HG02571 (cell line): ENCODE measurements around the gene NR2F6.
"Not testable (repeated sequence)": the region's sequence is repeated elsewhere in the genome, so short reads cannot be mapped to it uniquely, and the experiment has no call there.

Experiments
- ATAC-seq: cut with Tn5 transposase; IDR thresholded peaks from one replicate; pipeline ENCODE4 v1.9.1; 2021; ENCODE audit warnings: mild to moderate bottlenecking, moderate library complexity; ENCODE audit not compliant: unreplicated experiment

NR2F6 gene

DNA sequence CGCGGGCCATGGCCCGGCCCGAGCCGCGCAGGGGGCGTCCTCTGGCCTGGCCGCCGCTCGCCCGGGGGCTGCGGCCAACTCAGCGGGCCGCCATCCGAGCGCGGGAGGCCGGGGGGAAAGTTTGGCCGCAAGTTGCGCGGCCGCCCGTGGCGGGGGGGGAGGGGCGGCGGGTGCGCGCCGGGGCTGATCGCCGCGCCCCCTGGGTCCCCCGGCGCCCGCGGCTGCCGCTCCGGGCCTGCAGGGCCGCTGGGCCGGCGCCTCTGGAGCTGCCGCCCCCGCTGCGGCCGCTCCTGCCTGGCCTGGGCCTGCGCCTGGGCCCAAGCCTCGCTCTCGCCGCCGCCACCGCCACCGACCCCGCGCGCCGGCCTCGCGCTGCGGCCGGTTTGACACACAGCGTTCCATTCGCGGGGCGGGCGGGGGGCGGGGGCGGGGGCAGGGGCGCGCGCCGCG is at the start of gene NR2F6:
Gene NR2F6 (minus strand): TSS at position 385 of the 450 bp plus-strand sequence. CDS start 699 bp downstream, outside the sequence.
- ATAC-seq: peak; percentile 14

DNA sequence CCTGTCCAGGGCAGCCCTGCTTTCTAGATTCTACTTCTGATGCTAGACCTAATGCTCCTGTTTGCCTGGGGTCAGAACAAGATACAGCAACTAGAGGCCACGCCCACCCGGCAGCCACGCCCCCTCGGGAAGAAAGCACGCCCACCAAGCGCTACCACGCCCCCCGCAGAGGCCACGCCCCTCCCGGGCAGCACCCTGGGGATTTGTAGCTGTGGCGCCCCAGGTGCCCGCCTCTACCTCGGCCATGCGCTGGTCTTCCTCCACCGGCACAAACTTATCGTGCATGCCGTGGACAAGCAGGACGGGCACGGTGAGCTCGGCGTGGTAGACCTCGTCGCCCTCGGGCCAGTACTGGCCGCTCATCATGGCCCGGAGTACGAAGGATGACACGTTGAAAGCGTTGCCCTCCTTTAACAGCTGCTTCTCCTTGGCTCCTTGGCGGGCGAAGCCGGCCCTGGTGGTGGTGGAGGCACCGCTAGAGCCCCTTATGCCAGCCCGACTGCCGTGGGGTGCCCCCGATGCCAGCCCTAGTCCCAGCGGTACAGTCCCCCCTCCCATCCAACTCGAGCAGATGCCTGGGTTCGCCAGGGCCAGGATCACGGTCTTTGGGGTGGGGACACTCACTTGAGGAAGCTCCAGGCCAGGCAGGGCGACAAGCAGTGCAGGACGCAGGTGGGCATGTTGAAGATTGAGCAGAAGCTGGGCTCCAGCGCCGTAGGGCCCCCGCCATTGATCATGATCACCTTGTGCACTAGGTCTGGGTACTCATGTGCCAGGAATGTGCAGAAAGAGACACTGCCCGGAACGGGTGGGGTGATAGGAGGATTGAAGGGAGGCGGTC is 48.6 kb upstream of the NR2F6 start:
- no peak for ATAC-seq

DNA sequence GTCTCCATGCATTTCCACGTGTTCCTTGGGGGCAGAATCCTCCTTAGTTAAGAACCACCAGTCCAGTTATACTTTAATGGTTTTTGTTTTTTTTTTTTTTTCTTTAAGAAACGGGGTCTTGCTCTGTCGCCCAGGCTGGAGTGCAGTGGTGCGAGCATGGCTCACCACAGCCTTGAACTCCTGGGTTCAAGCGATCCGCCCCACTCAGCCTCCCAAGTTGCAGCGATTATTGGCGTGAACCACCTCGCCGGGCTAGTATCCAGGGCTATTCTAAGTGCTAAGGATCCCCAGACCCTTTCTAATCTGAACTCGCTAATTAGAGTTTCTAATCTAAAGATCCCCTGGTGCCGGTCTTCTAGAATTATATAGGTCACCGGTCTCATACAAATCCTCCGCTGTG is 47.9 kb upstream of the NR2F6 start:
- no peak for ATAC-seq

DNA sequence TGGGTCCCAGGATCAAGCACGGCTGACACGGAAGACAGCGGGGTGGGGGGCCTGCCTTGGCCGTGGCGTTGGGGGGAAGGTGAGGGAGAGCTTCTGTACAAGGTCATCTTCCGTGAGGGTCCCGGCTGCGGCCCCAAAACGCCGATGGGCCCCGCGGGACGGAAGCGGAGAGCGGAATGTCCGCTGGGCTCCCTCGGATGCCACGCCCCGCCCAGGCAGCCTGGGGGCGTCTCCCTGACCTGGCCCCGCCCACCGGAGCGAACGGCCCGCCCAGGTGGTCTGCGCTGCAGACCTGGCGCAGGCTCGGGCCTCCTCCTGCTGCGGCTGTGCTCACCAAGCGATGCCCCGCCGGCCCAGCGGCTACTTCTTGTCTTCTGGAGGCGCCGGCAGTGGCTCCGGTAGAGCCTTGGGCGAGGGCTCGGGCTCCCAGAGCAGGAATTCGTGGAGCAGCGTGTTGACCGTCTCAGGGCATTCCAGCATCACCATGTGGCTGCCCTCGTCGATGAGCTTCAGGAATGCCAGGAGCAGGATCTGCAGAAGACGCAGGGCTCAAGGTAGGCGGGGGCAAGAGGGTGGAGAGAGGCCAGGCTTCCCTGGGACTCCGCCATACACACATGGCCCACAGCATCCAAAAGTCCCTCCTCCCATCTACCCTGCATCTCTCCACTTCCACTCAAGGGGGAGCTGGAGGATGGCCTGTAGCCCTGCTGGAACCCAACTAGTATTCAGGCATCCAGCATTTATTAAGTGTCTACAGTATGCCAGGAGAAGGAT is 46.8 kb upstream of the NR2F6 start:
- ATAC-seq: peak; percentile 63

DNA sequence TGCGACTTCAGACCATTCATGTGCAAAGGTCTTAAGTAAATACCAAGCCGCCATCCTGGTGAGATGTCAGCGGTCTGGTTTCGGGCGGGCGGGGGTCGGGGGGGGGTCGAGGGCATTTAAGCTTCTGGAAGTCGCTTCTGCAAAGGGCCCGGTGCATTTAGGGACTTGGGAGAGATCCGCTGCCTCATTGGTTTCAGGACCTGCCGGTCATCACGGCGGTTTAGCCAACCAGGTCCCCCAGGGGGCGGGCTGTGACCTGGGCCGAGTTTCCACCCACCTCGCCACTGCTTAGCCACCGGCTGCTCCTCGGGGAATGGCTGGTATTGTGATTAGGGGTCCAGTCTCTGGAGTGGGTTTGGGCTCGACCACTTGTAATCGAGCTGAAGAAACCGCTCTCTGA is 43.8 kb upstream of the NR2F6 start:
- ATAC-seq: no peak

DNA sequence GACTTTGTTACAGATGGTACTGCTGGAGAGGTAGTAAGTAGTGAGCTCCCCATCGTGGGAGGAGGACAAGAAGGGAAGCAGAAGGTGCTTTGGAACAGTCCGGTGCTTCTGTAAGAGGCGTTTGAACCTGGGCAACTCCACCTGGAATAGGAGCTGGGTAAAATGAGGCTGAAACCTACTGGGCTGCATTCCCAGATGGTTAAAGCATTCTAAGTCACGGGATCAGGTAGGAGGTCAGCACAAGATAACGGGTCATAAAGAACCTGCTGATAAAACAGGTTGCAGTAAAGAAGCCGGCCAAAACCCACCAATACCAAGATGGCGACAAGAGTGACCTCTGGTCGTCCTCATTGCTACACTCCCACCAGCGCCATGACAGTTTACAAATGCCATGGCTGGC is 41.0 kb upstream of the NR2F6 start:
- no peak for ATAC-seq

DNA sequence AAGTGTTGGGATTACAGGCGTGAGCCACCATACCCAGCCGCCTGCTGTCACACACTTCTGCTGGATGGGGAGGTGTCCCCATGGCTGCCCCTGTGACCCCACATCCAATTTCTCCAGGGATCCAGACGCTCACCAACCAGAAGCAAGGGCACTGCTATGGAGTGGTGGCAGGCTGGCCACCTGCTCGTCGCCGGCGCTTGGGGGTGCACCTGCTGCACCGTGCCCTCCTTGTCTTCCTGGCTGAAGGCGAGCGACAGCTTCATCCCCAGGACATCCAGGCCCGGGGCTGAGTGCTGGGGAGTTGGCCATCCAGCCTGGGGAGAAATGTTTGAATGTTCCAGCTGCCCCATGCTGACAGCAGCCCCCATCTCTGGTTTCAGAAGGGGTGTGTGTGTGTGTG is 40.5 kb upstream of the NR2F6 start:
- ATAC-seq: no peak

DNA sequence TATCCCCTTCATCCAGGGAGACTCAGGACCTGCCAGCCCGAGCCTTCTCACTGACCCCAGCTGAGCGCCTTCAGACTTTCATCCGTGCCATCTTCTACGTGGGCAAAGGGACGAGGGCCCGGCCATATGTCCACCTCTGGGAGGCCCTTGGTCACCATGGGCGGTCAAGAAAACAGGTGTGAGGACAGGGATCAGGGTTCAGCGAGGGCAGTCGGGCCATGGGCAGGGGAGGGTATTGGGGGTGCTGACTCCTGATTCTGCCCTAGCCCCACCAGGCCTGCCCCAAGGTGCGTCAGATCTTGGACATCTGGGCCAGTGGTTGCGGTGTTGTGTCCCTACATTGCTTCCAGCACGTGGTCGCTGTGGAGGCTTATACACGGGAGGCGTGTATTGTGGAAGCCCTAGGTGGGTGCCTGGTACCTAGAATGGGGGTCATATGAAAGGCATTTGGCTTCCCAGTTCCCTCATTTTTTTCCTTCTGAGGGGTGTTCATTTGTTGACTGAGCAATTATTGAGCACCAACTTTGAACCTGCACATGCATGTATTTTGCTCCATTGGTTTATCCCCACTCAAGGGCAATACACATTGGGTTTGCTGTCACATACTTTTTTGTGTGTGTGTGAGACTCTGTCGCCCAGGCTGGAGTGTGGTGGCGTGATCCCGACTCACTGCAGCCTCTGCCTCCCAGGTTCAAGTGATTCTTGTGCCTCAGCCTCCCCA is 39.9 kb upstream of the NR2F6 start:
- no peak for ATAC-seq

DNA sequence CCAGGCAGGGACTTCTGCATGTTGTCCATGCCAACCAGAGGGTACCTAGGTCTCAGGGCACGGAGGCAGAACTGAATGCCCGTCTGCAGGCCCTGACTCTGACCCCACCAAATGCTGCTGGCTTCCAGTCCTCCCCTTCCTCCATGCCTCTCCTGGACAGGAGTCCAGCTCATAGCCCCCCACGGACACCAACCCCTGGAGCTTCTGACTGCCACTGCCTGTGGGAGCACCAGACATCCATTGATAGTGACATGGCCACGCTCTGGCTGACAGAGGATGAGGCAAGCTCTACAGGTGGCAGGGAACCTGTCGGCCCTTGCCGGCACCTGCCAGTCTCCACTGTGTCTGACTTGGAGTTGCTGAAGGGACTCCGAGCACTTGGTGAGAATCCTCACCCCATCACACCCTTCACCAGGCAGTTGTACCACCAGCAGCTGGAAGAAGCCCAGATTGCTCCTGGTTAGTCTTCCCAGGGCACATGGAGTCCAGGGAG is 37.8 kb upstream of the NR2F6 start:
- ATAC-seq: no peak

DNA sequence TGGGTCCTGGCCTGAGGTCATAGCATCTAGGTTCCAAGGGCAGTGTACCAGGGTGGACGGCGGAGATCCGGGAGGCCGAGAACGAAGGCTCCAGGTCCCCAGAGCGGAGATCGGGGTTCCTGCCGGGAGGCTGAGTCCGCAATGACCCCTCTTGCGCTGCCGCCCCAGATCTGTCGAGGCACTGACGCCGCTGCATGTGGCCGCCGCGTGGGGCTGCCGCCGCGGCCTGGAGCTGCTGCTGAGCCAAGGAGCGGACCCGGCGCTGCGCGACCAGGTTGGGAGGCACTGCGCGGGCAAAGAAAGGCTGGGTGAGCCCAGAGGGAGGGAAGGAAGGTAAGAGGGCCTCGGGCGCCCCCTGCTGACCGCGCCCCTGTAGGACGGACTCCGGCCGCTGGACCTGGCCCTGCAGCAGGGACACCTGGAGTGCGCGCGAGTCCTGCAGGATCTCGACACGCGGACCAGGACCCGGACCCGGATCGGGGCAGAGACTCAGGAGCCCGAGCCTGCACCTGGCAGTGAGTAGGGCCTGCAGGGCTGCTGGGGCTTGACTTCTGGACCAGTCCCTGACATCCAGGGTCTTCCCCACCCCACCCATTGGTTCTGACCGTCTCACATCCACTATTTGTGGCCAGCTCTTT is 36.9 kb upstream of the NR2F6 start:
- ATAC-seq: peak; percentile 66

DNA sequence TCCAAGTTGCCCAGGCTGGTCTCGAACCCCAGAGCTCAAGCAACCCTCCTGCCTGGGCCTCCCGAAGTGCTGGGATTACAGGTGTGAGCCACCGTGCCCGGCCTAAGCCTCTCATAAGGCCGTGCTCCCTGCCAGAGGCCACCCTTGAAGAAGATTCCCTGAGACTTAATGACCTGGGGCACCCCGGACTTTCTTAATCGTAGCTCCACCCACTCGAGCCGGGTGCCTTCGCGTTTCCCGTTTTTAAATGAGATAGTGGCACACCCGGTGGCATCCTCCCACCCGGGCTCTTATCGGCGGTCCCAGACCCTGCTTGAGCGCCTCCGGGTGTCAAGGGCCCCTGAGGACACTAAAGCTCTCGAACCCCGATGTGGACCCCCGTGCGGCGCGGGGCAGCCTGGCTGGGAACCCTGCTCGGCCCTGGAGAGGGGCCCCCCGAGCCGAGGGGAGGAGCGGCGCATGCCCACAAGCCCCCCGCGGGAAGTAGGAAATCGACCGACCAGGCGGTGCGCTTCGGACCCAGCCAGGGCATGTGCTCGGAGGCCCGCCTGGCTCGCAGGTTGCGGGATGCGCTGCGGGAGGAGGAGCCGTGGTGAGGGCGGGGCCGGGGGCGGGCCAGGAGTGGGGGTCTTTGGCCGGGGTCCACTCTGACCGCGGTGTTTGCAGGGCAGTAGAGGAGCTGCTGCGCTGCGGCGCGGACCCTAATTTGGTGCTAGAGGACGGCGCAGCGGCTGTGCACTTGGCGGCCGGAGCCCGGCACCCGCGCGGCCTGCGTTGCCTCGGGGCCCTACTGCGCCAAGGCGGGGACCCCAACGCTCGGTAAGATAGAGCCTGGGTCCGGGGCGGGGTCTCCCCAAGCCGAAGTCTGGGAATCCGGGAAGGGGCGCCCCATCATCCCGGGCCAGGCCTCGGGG is 35.9 kb upstream of the NR2F6 start, which contains the start of gene ANKLE1:
Gene ANKLE1 (plus strand): TSS at position 511 of the 914 bp plus-strand sequence. CDS start 20 bp downstream, at position 531.
- no peak for ATAC-seq

DNA sequence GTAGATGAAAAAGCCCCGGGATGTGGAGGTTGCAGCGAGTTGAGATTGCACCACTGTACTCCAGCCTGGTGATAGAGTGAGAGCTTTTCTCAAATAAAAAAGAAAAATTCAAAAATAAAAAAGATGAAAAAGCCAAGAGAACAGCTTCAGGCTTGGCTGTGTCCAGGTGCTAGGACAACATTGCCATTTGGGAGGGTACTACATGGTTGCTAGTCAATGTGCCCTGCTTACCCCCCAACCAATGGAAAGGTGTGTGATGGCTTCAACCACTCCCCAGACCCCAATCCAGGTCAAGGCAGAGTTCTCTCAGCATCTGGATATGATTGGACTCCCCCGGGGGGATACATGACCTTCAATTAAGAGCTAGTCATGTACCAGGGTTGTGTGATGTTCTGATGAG is 33.7 kb upstream of the NR2F6 start:
- ATAC-seq: no peak

DNA sequence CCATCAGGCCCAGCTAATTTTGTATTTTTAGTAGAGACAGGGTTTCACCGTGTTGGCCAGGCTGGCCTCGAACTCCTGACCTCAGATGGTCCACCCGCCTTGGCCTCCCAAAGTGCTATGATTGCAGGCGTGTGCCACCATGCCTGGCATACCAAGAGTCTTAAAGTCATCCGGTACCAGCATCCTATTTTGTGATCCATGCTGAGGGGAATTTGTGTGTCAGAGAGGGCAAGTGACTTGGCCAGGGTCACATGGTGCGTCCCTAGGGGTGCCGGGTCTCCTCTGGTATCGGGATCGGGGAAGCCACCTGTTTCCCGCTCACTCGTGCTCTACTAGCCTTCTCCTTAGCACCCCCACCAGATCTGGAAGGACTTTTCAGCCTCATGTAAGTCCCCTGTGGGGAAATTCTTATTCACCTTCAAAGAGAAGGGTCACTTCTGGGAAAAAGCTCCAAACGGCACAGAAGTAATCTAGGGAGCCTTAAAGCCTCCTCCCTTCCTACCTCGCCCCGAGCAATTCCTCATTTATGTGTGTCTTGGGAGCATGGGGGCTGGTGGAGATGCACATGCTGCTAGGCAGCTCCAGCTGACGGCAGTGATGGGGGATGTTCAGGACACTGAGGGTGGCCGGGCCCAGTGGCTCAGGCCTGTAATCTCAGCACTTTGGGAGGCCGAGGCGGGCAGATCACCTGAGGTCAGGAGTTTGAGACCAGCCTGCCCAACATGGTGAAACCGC is 29.9 kb upstream of the NR2F6 start:
- no peak for ATAC-seq

DNA sequence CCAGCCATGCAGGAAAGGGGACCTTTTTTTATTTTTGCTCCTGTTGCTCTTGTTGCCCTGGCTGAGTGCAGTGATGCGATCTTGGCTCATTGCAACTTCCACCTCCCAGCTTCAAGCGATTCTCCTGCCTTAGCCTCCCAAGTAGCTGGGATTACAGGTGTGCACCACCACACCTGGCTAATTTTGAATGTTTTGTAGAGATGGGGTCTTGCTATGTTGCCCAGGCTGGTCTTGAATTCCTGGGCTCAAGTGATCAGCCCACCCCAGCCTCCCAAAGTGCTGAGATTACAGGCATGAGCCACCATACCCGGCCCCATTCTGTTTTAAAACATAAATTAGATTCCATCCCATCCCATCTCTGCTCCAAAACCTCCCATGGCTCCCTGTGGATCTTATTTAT is 29.2 kb upstream of the NR2F6 start:
- ATAC-seq: not testable (repeated sequence)

DNA sequence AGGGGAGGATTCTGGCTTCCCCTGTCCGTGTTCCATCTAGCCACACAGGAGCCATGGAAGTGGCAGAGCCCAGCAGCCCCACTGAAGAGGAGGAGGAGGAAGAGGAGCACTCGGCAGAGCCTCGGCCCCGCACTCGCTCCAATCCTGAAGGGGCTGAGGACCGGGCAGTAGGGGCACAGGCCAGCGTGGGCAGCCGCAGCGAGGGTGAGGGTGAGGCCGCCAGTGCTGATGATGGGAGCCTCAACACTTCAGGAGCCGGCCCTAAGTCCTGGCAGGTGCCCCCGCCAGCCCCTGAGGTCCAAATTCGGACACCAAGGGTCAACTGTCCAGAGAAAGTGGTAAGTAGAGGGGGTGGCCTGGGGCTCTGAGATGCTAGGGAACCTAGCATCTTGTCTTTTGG is 23.0 kb upstream of the NR2F6 start:
- ATAC-seq: no peak

DNA sequence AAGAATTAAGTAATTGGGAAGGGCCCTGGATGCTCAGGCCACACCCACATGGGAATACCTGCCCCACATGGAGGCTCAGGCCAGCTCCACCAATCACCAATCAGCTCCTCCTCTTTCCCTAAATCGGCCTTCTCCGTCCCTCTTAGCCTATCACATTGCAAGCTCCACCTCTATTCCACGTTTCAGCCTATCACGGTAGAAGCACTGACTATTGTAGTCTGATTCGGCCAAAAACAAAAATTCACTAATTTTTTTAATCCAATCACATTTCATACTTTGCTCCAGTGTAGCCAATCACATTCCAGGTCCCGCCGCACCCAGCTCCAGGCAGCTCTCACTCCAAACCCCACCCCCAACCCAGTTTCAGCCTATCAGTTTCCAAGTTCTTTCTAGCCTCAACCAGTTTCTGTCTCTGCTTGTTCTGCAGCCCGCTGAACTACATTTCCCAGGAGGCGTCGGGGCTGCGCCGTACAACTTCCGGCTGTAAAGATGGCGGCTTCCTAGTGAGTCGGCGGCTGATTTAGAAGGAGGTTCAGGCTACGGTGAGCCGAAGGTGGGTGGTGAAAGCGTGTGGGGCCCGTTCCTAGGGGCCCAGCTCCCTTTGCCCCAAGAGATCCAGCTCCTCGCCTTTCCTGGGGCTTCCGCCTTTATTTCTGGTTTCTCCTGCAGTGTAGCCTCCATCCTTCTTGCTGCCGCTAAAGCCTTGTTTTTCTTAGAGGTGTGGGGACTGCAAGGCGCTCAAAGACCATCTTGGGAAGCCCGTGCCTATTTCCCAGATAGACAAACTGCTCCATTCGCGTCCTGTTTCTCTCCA is 21.5 kb upstream of the NR2F6 start, which contains the start of gene BABAM1:
Gene BABAM1 (plus strand): TSS at position 469 of the 814 bp plus-strand sequence. CDS start 1,364 bp downstream, outside the sequence.
- ATAC-seq: peak; percentile 79

DNA sequence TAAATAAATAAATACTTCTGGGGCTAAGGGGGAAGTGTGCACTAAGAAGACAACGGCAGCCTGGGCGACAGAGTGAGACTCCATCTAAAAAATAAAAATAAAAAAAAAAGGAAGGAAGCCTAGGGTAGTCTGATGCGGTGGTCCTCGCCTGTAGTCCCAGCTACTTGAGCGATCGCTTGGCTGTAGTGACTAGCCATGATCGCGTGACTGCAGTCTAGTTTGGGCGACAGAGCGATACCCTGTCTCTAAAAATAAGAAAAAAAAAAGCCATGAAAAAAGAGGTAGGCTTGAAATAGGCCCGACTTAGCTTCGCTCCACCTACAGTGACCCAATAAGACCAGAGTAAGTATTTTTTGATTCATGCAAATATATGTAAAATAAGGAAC is 20.9 kb upstream of the NR2F6 start:
- peak; percentile 11 for ATAC-seq

DNA sequence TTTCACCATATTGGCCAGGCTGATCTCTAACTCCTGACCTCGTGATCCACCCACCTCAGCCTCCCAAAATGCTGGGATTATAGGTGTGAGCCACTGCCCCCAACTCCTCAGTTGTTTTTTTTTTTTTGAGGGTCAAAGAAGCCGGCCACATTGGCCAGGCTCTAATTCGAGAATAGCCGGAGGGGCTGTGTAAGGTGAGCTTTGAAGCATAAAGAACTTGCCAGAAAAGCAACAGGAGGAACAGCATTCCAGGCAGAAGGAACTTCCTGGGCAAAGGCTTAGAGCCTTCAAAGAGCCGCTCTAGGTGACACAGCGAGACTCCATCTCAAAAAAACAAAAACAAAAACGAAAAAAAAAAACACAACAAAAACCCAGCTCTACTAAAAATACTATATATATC is 20.3 kb upstream of the NR2F6 start:
- no peak for ATAC-seq
